Loucy (cell line): ENCODE measurements around the gene SEPSECS.
A peak's percentile ranks its signal among the peaks of the same experiment; 100 is the strongest.
"Not testable (repeated sequence)": the region's sequence is repeated elsewhere in the genome, so short reads cannot be mapped to it uniquely, and the experiment has no call there.

Experiments used
- H2AFZ ChIP-seq: fragments of 200-600 bp; sonication (generic); 2 replicates; pipeline ENCODE4 v1.6.0; 2016; ENCODE audit warnings: antibody characterized with exemption, mild to moderate bottlenecking, low read length, moderate library complexity
- H3F3A ChIP-seq: fragments of 200-600 bp; 2 replicates; pipeline ENCODE4 v1.6.0; 2016; ENCODE audit warnings: antibody characterized with exemption, low read depth, mild to moderate bottlenecking
- H3K27me3 ChIP-seq: fragments of 200-600 bp; sonication (generic); 2 replicates; pipeline ENCODE4 v1.6.1; 2014; ENCODE audit warnings: low read length, mild to moderate bottlenecking; ENCODE audit not compliant: insufficient read depth, poor library complexity, severe bottlenecking
- H3K36me3 ChIP-seq: fragments of 200-600 bp; sonication (generic); 2 replicates; pipeline ENCODE4 v1.6.1; 2016; ENCODE audit warnings: low read length; ENCODE audit not compliant: insufficient read depth
- H3K4me1 ChIP-seq: fragments of 200-600 bp; sonication (generic); 2 replicates; pipeline ENCODE4 v1.5.1; 2014; ENCODE audit warnings: low read length, mild to moderate bottlenecking; ENCODE audit not compliant: insufficient read depth, poor library complexity, severe bottlenecking
- H3K4me2 ChIP-seq: fragments of 200-600 bp; sonication (generic); 2 replicates; pipeline ENCODE4 v1.6.0; 2014; ENCODE audit warnings: antibody characterized with exemption, low read length, low read depth, mild to moderate bottlenecking; ENCODE audit not compliant: poor library complexity, severe bottlenecking
- H3K4me3 ChIP-seq: fragments of 200-600 bp; sonication (generic); 2 replicates; pipeline ENCODE4 v1.5.1; 2014; ENCODE audit warnings: low read length, mild to moderate bottlenecking, mixed read lengths; ENCODE audit not compliant: poor library complexity, severe bottlenecking
- H3K79me2 ChIP-seq: fragments of 200-600 bp; sonication (generic); 2 replicates; pipeline ENCODE4 v1.6.1; 2014; ENCODE audit warnings: low read length; ENCODE audit not compliant: insufficient read depth
- H3K9ac ChIP-seq: fragments of 200-600 bp; sonication (generic); 2 replicates; pipeline ENCODE4 v1.6.0; 2014; ENCODE audit warnings: mild to moderate bottlenecking, low read depth, low read length, moderate library complexity; ENCODE audit not compliant: poor library complexity, severe bottlenecking
- H3K9me2 ChIP-seq: fragments of 200-600 bp; sonication (generic); replicated peaks from 2 replicates; pipeline ENCODE4 v1.6.1; 2016; ENCODE audit warnings: low read depth, low read length, mixed read lengths
- H3K9me3 ChIP-seq: fragments of 200-600 bp; sonication (generic); 2 replicates; pipeline ENCODE4 v1.6.1; 2014; ENCODE audit warnings: mild to moderate bottlenecking, antibody characterized with exemption, low read length, low read depth; ENCODE audit not compliant: insufficient read depth
- H4K20me1 ChIP-seq: fragments of 200-600 bp; sonication (generic); 2 replicates; pipeline ENCODE4 v1.6.0; 2014; ENCODE audit warnings: antibody characterized with exemption, low read length, mild to moderate bottlenecking; ENCODE audit not compliant: insufficient read depth, poor library complexity, severe bottlenecking
- EZH2phosphoT487 ChIP-seq: fragments of 200-600 bp; IDR thresholded peaks from 2 replicates; pipeline ENCODE4 v1.6.1; 2018; ENCODE audit warnings: antibody characterized with exemption, mild to moderate bottlenecking, moderate library complexity, borderline replicate concordance
- TF ChIP-seq, protein P1 (sequence below): fragments of 200-600 bp; sonication (generic); conservative IDR thresholded peaks from 2 replicates; pipeline ENCODE4 v1.5.1; 2014; ENCODE audit warnings: mild to moderate bottlenecking, antibody characterized with exemption, low read length

SEPSECS gene

DNA sequence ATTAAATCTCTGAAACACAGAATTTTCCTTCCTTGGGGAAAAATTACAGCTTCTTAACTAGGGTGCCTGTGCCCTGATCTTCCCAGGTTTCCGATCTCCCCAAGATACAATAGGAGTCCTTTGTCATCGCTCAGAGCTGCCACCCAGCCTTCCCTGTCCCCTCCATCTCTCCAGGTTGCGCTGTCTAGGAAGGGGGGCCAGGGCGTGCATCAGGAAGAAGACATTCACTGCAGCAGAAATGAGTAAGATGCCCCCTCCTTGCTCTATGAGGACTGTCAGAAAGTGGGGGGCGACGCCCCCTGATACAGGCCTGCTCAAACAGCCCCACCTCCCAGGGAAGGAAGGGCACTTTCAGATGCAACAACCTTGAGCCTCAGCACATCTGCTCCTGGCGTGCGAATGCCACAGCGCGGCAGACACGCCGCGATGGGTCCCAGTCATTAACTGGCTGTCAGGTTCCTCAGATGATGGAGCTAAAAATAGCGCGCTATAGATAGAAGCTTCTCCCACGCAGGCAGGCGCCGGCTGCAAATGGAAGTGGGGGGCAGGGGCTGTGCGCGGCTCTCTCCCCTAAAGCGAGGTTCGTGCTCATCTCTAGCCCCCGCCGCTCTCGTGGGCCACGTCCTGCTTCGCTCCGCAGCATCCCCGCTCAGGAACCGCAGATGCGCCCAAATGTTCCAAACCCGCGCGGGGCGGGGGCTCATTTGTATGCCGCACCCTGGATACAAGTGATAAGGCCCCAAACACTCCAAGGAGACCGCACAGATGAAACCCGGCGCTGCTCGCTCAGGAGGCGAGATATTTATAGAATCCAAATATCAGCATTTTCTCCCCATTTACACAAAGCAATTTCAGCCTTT is 71.9 kb downstream of the SEPSECS start:
- H3K4me3 ChIP-seq, result peak overlapping the region; percentile 49
- H3K4me2 ChIP-seq, result peak overlapping the region; percentile 66
- no peaks in the 10 kb centered on the region for H3K27me3 ChIP-seq
- H2AFZ ChIP-seq, result peak overlapping the region; percentile 76
- H4K20me1 ChIP-seq, result no peaks in the 10 kb centered on the region
- no peaks in the 10 kb centered on the region for H3F3A ChIP-seq
- H3K4me1 ChIP-seq, result no peaks in the 10 kb centered on the region
- no peak overlapping the region for H3K9ac ChIP-seq
- no peaks in the 10 kb centered on the region for H3K9me3 ChIP-seq
- H3K36me3 ChIP-seq, result no peaks in the 10 kb centered on the region
- no peaks in the 10 kb centered on the region for H3K79me2 ChIP-seq
- no peak for TF ChIP-seq EZH2phosphoT487
- TF ChIP-seq, protein P1, sequence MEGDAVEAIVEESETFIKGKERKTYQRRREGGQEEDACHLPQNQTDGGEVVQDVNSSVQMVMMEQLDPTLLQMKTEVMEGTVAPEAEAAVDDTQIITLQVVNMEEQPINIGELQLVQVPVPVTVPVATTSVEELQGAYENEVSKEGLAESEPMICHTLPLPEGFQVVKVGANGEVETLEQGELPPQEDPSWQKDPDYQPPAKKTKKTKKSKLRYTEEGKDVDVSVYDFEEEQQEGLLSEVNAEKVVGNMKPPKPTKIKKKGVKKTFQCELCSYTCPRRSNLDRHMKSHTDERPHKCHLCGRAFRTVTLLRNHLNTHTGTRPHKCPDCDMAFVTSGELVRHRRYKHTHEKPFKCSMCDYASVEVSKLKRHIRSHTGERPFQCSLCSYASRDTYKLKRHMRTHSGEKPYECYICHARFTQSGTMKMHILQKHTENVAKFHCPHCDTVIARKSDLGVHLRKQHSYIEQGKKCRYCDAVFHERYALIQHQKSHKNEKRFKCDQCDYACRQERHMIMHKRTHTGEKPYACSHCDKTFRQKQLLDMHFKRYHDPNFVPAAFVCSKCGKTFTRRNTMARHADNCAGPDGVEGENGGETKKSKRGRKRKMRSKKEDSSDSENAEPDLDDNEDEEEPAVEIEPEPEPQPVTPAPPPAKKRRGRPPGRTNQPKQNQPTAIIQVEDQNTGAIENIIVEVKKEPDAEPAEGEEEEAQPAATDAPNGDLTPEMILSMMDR, result no peak
- H3K9me2 ChIP-seq, result no peaks in the 10 kb centered on the region

DNA sequence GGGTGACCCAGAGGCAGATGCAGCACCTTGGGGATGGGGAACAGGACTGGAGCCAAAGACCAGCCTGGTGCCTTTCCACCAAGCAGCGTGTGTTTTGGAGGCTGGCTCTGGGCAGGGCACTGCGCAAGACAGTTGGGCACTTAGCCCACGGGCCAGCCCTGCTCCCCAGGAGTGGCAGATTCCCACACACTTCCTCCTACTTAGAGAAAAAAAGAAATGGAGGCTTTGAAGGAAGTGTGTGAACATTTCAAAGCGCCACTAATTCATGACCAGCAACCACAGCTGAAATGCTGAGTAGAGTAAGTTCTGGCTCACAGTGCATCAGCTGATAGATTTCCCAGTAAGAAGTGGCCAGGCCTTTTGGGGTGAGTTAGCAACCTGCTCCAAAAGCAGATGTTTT is 74.6 kb downstream of the SEPSECS start:
- H3K9me3 ChIP-seq, result no peaks in the 10 kb centered on the region
- H3K9ac ChIP-seq, result no peak overlapping the region
- H3K9me2 ChIP-seq, result no peaks in the 10 kb centered on the region
- H3K27me3 ChIP-seq, result no peaks in the 10 kb centered on the region
- H3F3A ChIP-seq, result no peaks in the 10 kb centered on the region
- H3K4me1 ChIP-seq, result no peaks in the 10 kb centered on the region
- H3K4me3 ChIP-seq, result no peak overlapping the region
- no peaks in the 10 kb centered on the region for H4K20me1 ChIP-seq
- TF ChIP-seq, protein P1, result no peak
- TF ChIP-seq EZH2phosphoT487, result no peak
- H3K79me2 ChIP-seq, result no peaks in the 10 kb centered on the region
- H3K36me3 ChIP-seq, result no peaks in the 10 kb centered on the region
- no peak overlapping the region for H3K4me2 ChIP-seq
- H2AFZ ChIP-seq, result no peak overlapping the region

DNA sequence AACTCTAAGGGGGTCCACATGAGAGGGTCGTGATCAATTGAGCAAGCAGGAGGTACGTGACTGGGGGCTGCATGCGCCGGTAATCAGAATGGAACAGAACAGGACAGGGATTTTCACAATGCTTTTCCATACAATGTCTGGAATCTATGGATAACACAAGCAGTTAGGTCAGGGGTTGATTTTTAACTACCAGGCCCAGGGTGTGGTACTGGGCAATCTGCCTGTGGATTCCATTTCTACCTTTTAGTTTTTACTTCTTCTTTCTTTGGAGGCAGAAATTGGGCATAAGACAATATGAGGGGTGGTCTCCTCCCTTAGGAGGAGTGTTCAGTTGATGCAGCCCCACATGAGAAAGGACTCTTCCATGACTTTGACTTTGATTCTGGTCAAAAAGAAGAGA is 76.8 kb downstream of the SEPSECS start:
- H3K4me3 ChIP-seq, H3F3A ChIP-seq, H3K4me1 ChIP-seq, H3K4me2 ChIP-seq, H3K36me3 ChIP-seq, H4K20me1 ChIP-seq, H2AFZ ChIP-seq, H3K79me2 ChIP-seq, H3K27me3 ChIP-seq, H3K9me2 ChIP-seq, H3K9ac ChIP-seq, H3K9me3 ChIP-seq: not testable (repeated sequence)
